Glomerular visceral epithelial cell (primary cell): ENCODE measurements around the gene ST3GAL5.

Experiments
- DNase-seq: peaks from one replicate; pipeline ENCODE4 v3.0.0-alpha.2; 2016; ENCODE audit errors: extremely low spot score

ST3GAL5 gene

DNA sequence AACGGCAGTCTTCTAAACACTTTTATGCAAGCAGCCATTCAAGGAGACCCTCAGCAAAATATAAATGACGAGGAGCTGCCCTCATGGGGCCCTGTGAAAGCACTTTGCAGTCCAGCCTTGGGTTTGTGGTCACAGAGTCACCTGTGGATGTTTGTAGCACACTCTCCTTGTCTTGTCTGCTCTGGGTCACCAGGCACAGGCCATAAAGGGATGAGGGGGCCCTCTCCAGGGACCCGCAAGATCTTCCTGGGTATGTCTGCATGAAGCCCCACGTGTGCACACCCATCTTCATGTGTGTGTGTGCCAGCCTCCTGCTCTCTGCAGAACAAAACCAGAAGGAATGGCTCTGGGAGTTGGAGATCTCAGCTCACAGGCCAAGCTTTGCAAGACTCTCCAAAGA, 98.8 kb downstream of the ST3GAL5 start:
- DNase-seq: no peak

- DNase-seq: no peak
Measured at GRCh38 chr2:85789271-85789670, 99.5 kb downstream of the ST3GAL5 start.

- no peak for DNase-seq
Measured at GRCh38 chr2:85788603-85789002, 100.2 kb downstream of the ST3GAL5 start.

GRCh38 chr2:85787981-85788340, 100.8 kb downstream of the ST3GAL5 start:
- no peak for DNase-seq

GRCh38 chr2:85787282-85787980, 101.4 kb downstream of the ST3GAL5 start:
- no peak for DNase-seq
